Panc1 (cell line): Measurements from ENCODE around the gene LTB4R. TPM values are rescaled to one million over a fixed set of nuclear protein-coding genes. Genes with fewer than 3 reads are reported as not detected.

Experiments
- ATAC-seq: fragments of 200-7000 bp; cut with Tn5 transposase; 2 replicates; pipeline ENCODE4 v1.9.1; 2020; ENCODE audit warnings: mild to moderate bottlenecking, moderate library complexity
- BruUV-seq: library from RNA; stranded (reverse); fragments of 400-500 nt; replicated peaks from 2 replicates; lab custom pipeline; 2021; lab: Mats Ljungman, UMichigan
- CTCF ChIA-PET: fragments of 300-600 bp; sonication (Branson Sonifier 250); formaldehyde crosslinking; loops from one replicate; lab custom pipeline; 2022; ENCODE audit warnings: antibody characterized with exemption; lab: Charles Lee
- POLR2A ChIA-PET: fragments of 300-600 bp; sonication (Branson Sonifier 250); formaldehyde crosslinking; loops from one replicate; lab custom pipeline; 2022; ENCODE audit warnings: antibody characterized with exemption; lab: Charles Lee
- DNase-seq: peaks from one replicate; pipeline ENCODE4 v3.0.0-alpha.2; 2010; ENCODE audit warnings: low read depth, low spot score
- H3K27ac ChIP-seq: 2 replicates; pipeline ENCODE4 v1.5.1; 2011; ENCODE audit warnings: mild to moderate bottlenecking, low read length, inconsistent platforms
- H3K27me3 ChIP-seq: fragments of 200-500 bp; sonication (Bioruptor generic); 2 replicates; pipeline ENCODE4 v1.6.0; 2014; ENCODE audit warnings: low read length, inconsistent platforms; ENCODE audit not compliant: control insufficient read depth, insufficient read depth
- H3K36me3 ChIP-seq: fragments of 200-500 bp; sonication (Bioruptor generic); 2 replicates; pipeline ENCODE4 v1.5.1; 2014; ENCODE audit warnings: inconsistent platforms, mild to moderate bottlenecking, low read length, moderate library complexity; ENCODE audit not compliant: control insufficient read depth, insufficient read depth
- H3K4me1 ChIP-seq: 2 replicates; pipeline ENCODE4 v1.5.1; 2011; ENCODE audit warnings: inconsistent platforms, mild to moderate bottlenecking, low read length, moderate library complexity; ENCODE audit not compliant: control insufficient read depth, insufficient read depth
- H3K4me3 ChIP-seq, 2 experiments: 2 replicates each; pipeline ENCODE4 v1.5.1; 2011 to 2012; ENCODE audit warnings: low read depth in 2 of 2, low read length in 2 of 2, mild to moderate bottlenecking in 2 of 2, inconsistent platforms in 1 of 2, moderate library complexity in 1 of 2
- H3K9me3 ChIP-seq: fragments of 200-500 bp; sonication (Bioruptor generic); 2 replicates; pipeline ENCODE4 v1.5.1; 2014; ENCODE audit warnings: low read depth, mild to moderate bottlenecking, inconsistent platforms, low read length, moderate library complexity; ENCODE audit not compliant: control insufficient read depth, insufficient read depth
- CTCF ChIP-seq: fragments of 450-650 bp; IDR thresholded peaks from 2 replicates; pipeline ENCODE4 v1.5.1; 2017; ENCODE audit warnings: mild to moderate bottlenecking
- POLR2AphosphoS5 ChIP-seq: IDR thresholded peaks from 2 replicates; pipeline ENCODE4 v1.6.1; 2012; ENCODE audit warnings: mild to moderate bottlenecking, low read depth, low read length, moderate library complexity
- SIN3A ChIP-seq: IDR thresholded peaks from 2 replicates; pipeline ENCODE4 v1.6.1; 2012; ENCODE audit warnings: low read depth, mild to moderate bottlenecking, low read length, moderate library complexity, borderline replicate concordance; ENCODE audit not compliant: insufficient read depth
- TCF7L2 ChIP-seq: IDR thresholded peaks from 2 replicates; pipeline ENCODE4 v1.6.1; 2011; ENCODE audit warnings: mild to moderate bottlenecking, low read depth, low read length, inconsistent platforms
- in situ Hi-C: cut with HindIII; loops from 2 replicates; pipeline ENCODE4 v1.10.0; 2016; ENCODE audit warnings: low sequenced_read_pairs, low pct_unique_long_range_greater_than_20kb
- intact Hi-C: fragments of 100-400 bp; cut with micrococcal nuclease; formaldehyde crosslinking; loops from one replicate; pipeline ENCODE4 v1.10.0; 2022; ENCODE audit not compliant: unreplicated experiment
- total RNA-seq: library from RNA; stranded (reverse); gene quantifications from one replicate; pipeline ENCODE4 v1.2.1, GENCODE V29; 2021; ENCODE audit not compliant: unreplicated experiment
- TF ChIP-seq, protein P1 (sequence below), 2 experiments: IDR thresholded peaks; 2 replicates each; pipeline ENCODE4 v1.6.1; 2011 to 2012; ENCODE audit warnings: low read depth in 2 of 2, control low read depth in 1 of 2, low read length in 1 of 2, mild to moderate bottlenecking in 1 of 2, moderate library complexity in 1 of 2; ENCODE audit not compliant: insufficient read depth in 1 of 2

LTB4R gene
- total RNA-seq, 1 experiment from 2014 or later, result 4.8 TPM

GRCh38 chr14:24317141-24317928 is 6.0 kb downstream of the LTB4R start:
- POLR2A ChIA-PET, result no interaction called here
- intact Hi-C loops (no loop called here), in situ Hi-C loops (no loop called here)
- ATAC-seq (no peak), DNase-seq (no peak)
- H3K36me3 ChIP-seq, result no peaks in the 10 kb centered on the region
- H3K27me3 ChIP-seq, result no peaks in the 10 kb centered on the region
- no peak overlapping the region for H3K4me3 ChIP-seq
- BruUV-seq, result no TSS peak
- CTCF ChIA-PET, result no interaction called here
- no peak overlapping the region for H3K27ac ChIP-seq
- H3K4me1 ChIP-seq, result no peaks in the 10 kb centered on the region
- TF ChIP-seq SIN3A (no peak), TCF7L2 (no peak), POLR2AphosphoS5 (no peak), CTCF (no peak)
- TF ChIP-seq, protein P1, sequence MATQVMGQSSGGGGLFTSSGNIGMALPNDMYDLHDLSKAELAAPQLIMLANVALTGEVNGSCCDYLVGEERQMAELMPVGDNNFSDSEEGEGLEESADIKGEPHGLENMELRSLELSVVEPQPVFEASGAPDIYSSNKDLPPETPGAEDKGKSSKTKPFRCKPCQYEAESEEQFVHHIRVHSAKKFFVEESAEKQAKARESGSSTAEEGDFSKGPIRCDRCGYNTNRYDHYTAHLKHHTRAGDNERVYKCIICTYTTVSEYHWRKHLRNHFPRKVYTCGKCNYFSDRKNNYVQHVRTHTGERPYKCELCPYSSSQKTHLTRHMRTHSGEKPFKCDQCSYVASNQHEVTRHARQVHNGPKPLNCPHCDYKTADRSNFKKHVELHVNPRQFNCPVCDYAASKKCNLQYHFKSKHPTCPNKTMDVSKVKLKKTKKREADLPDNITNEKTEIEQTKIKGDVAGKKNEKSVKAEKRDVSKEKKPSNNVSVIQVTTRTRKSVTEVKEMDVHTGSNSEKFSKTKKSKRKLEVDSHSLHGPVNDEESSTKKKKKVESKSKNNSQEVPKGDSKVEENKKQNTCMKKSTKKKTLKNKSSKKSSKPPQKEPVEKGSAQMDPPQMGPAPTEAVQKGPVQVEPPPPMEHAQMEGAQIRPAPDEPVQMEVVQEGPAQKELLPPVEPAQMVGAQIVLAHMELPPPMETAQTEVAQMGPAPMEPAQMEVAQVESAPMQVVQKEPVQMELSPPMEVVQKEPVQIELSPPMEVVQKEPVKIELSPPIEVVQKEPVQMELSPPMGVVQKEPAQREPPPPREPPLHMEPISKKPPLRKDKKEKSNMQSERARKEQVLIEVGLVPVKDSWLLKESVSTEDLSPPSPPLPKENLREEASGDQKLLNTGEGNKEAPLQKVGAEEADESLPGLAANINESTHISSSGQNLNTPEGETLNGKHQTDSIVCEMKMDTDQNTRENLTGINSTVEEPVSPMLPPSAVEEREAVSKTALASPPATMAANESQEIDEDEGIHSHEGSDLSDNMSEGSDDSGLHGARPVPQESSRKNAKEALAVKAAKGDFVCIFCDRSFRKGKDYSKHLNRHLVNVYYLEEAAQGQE (IDR thresholded peaks at IDR 0.05; ENCODE audit: insufficient read depth in 1 of 2, low read depth in 2 of 2, low read length in 1 of 2), result no peak
- H3K9me3 ChIP-seq, result no peaks in the 10 kb centered on the region

- CTCF ChIA-PET, result interaction anchor here (0.5 kb wide), 1 partner anchor 11 kb away, joined by 4 read pairs; no protein-coding TSS in a partner anchor
- no TSS peak for BruUV-seq
- Histone ChIP-seq H3K4me1 (no peaks in the 10 kb centered on the region), H3K4me3 (no peak overlapping the region), H3K27ac (no peak overlapping the region), H3K27me3 (no peaks in the 10 kb centered on the region), H3K36me3 (no peaks in the 10 kb centered on the region), H3K9me3 (no peaks in the 10 kb centered on the region)
- ATAC-seq (no peak), DNase-seq (no peak)
- in situ Hi-C loops (no loop called here), intact Hi-C loops (no loop called here)
- TF ChIP-seq POLR2AphosphoS5 (no peak), SIN3A (no peak), TCF7L2 (no peak), CTCF (no peak)
- TF ChIP-seq, protein P1 (IDR thresholded peaks at IDR 0.05; ENCODE audit: insufficient read depth in 1 of 2, low read depth in 2 of 2, low read length in 1 of 2), result no peak
- POLR2A ChIA-PET, result no interaction called here
Observed at GRCh38 chr14:24321212-24321975, 10.1 kb downstream of the LTB4R start.
